NB4 (cell line): ENCODE results near the gene UBN1.

Experiments
- POLR2A ChIP-seq: IDR thresholded peaks from 2 replicates; pipeline ENCODE4 v1.6.1; 2011; ENCODE audit warnings: mild to moderate bottlenecking; ENCODE audit not compliant: insufficient read length; ENCODE audit errors: extremely low read depth
- TF ChIP-seq, protein P1 (sequence below): IDR thresholded peaks from one replicate; pipeline ENCODE4 v1.5.1; 2012; ENCODE audit warnings: low read depth, low read length

DNA sequence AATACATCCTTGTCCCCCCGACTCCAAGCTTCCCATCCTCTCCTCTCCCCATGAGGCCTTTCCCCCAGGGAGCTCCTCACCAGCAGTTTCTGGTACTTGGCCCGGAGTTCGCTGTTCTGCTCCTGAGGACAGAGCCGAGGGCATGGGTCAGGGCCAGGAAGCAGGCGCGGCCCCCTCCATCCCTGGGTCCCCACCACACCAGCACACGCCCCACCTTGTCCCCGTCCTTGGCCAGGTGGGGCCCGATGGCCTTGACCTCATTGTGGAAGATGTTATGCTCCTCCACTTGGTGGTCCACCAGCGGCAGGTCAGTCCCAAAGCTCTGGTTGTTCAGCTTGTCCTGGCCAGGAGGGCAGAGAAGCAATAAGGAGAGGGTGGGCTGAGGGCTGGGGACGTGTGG, 53.5 kb downstream of the UBN1 start:
- TF ChIP-seq, protein P1, sequence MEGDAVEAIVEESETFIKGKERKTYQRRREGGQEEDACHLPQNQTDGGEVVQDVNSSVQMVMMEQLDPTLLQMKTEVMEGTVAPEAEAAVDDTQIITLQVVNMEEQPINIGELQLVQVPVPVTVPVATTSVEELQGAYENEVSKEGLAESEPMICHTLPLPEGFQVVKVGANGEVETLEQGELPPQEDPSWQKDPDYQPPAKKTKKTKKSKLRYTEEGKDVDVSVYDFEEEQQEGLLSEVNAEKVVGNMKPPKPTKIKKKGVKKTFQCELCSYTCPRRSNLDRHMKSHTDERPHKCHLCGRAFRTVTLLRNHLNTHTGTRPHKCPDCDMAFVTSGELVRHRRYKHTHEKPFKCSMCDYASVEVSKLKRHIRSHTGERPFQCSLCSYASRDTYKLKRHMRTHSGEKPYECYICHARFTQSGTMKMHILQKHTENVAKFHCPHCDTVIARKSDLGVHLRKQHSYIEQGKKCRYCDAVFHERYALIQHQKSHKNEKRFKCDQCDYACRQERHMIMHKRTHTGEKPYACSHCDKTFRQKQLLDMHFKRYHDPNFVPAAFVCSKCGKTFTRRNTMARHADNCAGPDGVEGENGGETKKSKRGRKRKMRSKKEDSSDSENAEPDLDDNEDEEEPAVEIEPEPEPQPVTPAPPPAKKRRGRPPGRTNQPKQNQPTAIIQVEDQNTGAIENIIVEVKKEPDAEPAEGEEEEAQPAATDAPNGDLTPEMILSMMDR = no peak
- no peak for TF ChIP-seq POLR2A
